DMS79 (cell line): Measurements from ENCODE around the gene CYP27A1.

Experiments
- DNase-seq: peaks from one replicate; lab custom pipeline; 2025; lab: John Stamatoyannopoulos, UW

The CYP27A1 gene

GRCh38 chr2:218811382-218811781 lies 29.4 kb downstream of the CYP27A1 start:
- DNase-seq, result no peak

- DNase-seq, result no peak
Measured at GRCh38 chr2:218812096-218812815, 30.3 kb downstream of the CYP27A1 start.

- no peak for DNase-seq
Measured at GRCh38 chr2:218812861-218813260, 30.9 kb downstream of the CYP27A1 start.

GRCh38 chr2:218813771-218814460 lies 32.0 kb downstream of the CYP27A1 start:
- DNase-seq, result no peak

DNA sequence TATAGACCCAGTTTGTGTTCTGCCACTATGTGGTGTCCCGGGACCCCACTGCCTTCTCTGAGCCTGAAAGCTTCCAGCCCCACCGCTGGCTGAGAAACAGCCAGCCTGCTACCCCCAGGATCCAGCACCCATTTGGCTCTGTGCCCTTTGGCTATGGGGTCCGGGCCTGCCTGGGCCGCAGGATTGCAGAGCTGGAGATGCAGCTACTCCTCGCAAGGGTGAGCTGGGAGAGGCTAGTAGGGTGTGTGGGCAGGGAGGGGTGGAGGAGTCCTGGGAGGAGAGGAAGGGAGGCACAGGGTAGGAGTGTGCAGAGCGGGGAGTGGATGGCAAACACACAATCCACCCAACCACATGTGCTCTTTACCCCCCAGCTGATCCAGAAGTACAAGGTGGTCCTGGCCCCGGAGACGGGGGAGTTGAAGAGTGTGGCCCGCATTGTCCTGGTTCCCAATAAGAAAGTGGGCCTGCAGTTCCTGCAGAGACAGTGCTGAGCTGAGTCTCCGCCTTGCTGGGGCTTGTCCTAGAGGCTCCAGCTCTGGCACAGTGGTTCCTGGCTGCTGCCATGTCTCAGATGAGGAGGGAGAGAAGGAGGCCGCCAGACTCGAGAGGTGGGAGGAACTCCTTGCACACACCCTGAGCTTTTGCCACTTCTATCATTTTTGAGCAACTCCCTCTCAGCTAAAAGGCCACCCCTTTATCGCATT lies 32.7 kb downstream of the CYP27A1 start:
- DNase-seq, result no peak

- DNase-seq, result no peak
Measured at GRCh38 chr2:218815244-218815637, 33.3 kb downstream of the CYP27A1 start.

DNA sequence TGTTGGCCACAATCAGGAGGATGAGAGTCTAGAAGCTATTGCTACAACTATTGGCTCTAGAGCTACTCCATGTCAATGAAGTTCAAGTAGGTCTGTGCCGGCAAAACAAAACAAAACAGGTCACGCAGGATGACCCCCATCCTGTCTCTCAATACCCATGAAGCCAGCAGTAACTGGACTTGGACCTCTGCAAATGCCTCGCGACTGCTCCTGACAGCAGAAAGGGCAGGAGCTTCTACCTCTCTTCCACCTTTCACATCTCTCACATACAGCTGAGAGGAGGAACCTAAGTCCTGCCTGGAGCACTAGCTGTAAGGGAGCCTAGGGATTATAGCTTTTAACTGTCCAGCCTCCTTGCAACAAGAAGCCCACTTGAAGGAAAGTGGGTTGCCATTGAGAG lies 33.7 kb downstream of the CYP27A1 start:
- DNase-seq, result no peak

- no peak for DNase-seq
Measured at GRCh38 chr2:218816561-218817011, 34.6 kb downstream of the CYP27A1 start.

- no peak for DNase-seq
Measured at GRCh38 chr2:218819093-218819492, 37.1 kb downstream of the CYP27A1 start.

DNA sequence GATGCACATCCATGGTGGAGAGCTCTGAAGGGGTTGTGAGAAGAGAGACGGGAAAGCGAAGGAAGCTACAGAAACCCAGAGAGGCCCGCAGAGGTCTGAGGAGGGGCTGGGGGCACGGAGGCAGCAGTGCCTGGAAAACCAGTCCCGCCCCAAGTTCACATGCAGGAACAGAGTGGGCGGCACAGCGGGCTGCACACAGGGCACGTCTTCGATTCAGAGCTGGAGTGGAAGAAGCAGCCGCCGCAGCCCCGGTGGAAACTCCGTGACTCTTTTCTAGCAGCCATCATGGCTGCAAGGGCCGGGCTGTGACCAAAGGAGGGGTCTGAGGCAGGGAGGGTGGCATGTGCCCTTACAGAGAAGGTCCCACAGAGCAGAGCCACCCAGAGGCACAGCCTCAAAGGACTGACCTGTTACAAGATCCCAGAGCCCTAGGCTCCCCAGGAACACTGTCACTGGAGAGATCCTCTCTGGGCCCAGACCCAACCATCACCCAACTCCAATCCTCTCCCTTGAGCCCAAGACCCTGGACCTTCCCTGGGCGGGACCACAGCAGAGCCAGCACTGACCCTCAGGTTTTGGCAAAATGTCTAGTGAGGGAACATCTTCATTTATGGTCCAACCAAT lies 38.9 kb downstream of the CYP27A1 start:
- DNase-seq, result no peak

DNA sequence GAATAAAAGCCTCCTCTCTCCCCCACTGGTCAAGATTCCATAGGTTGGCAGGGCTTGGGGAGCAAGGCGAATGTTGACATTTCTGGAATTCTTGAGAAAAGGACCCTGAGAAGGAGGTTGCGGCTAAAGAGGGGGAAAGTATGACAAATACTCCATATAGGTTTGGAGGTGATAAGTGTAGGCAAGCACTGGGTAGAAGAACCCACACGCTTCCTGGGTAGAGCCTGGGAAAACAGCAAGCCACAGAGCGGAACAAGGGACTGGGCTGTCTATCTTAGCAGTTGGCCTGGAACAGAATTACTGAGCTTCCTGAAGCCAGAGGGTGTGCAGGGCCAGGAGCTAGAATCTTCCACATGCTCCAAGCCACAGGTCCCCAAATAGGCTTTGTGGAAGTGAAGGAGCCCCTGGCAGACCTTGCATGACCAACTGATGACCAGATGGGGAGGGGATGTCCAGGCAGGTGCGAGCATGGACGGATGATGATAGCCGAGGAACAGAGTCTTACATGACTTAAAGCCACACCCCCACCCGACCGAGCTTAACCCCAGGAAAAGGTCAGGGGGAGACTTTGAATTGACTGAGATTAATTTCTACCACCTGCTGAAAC lies 39.8 kb downstream of the CYP27A1 start:
- DNase-seq, result no peak

DNA sequence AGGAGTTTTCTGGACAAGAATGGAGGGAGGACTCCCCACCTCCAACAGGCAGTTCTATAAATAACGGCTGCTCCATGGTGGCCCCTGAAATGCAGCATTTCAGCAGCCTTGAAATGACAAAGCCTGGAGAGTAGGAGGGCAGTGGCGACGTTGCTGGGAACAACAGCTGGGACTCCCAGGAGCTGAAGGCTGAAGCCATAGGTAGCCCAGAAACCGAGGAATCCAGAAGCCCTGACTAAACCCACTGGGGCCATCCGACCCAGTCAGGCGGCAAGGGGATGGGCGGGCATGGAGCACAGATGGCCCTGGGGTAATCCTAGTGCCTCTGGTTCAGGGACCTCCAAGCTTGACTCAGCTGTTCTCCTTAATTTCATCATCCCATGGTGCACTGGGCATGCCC lies 40.7 kb downstream of the CYP27A1 start:
- DNase-seq, result no peak

DNA sequence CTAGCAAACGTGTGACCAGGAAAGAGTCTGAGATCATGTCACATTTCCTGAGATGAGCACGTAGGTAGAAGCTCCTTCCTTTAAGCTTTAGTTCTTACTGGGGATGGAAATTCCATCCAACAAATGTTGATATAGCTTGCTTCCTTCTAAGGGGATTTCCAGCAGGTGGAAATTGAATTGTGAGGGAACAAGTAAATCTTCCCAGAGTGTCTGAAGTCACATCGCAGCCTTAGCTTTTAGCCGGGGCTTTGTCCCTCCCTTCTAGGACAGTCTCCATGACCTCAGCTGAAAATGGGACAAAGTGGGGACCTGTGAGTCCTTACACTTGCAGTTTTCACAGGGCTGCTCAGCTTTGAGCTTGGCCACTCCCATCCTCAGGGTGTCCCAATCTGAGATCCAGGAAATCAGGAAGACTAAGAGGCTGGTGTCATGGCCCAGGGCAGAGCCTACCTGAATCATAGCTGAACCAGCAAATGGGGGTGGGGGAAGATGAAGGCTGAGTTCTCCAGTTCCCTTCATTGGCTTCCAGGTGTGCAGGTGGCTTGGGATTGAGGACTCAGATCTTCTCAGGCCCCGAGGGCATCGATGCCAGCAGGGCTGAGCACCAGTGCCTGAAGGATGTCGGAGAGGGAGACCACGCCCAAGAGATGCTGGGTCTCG lies 41.4 kb downstream of the CYP27A1 start:
- no peak for DNase-seq

- DNase-seq, result no peak
Measured at GRCh38 chr2:218824004-218824403, 42.1 kb downstream of the CYP27A1 start.

DNA sequence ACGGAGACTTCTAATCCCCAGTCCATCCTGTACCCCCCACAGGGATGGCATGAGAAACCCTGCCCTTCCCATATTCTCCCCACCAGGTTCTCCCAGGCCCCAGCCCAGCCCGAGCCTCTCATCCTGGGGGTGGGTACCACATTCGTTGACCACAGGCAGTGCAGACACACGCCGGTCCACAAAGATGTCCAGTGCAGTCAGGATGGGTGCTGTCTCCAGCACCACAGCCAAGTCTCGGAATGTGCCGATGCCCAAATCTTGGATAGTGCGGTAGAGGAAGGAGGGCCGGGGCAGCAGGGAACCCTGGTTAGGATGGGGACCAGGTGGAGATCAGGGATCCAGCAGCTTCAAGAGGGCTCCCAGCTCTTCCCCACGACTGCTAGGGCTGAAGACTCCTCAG lies 44.8 kb downstream of the CYP27A1 start:
- no peak for DNase-seq

GRCh38 chr2:218827701-218828476 lies 45.9 kb downstream of the CYP27A1 start:
- no peak for DNase-seq

GRCh38 chr2:218828477-218828778 lies 46.5 kb downstream of the CYP27A1 start:
- no peak for DNase-seq

- DNase-seq, result peak; percentile 4
Measured at GRCh38 chr2:218829868-218830451, 48.0 kb downstream of the CYP27A1 start.

GRCh38 chr2:218830526-218831306 lies 48.8 kb downstream of the CYP27A1 start:
- DNase-seq, result no peak
